COLO829 (cell line): Measurements from ENCODE around the gene TOMM20.
A peak's percentile ranks its signal among the peaks of the same experiment; 100 is the strongest.

ENCODE experiments used
- DNase-seq: peaks from one replicate; pipeline ENCODE4 v3.0.0; 2012; ENCODE audit warnings: low spot score

The TOMM20 gene

GRCh38 chr1:235134171-235134570, 5.5 kb upstream of the TOMM20 start:
- no peak for DNase-seq

GRCh38 chr1:235133086-235133485, 4.4 kb upstream of the TOMM20 start:
- DNase-seq, result no peak

GRCh38 chr1:235131961-235132360, 3.3 kb upstream of the TOMM20 start:
- no peak for DNase-seq

GRCh38 chr1:235130766-235131270, 2.2 kb upstream of the TOMM20 start:
- DNase-seq, result no peak

GRCh38 chr1:235129774-235130570, 1.3 kb upstream of the TOMM20 start:
- peak; percentile 27 for DNase-seq

GRCh38 chr1:235127732-235128455, 743 bp downstream of the TOMM20 start:
- no peak for DNase-seq

GRCh38 chr1:235127203-235127602, 1.4 kb downstream of the TOMM20 start:
- no peak for DNase-seq

GRCh38 chr1:235124665-235125064, 4.0 kb downstream of the TOMM20 start:
- no peak for DNase-seq

GRCh38 chr1:235124111-235124510, 4.5 kb downstream of the TOMM20 start:
- no peak for DNase-seq

GRCh38 chr1:235122348-235122747, 6.3 kb downstream of the TOMM20 start:
- no peak for DNase-seq

- no peak for DNase-seq
Observed at GRCh38 chr1:235113183-235113917, 15.3 kb downstream of the TOMM20 start.

GRCh38 chr1:235112297-235113182, 16.1 kb downstream of the TOMM20 start:
- DNase-seq, result no peak

GRCh38 chr1:235111107-235111506, 17.5 kb downstream of the TOMM20 start:
- no peak for DNase-seq

- no peak for DNase-seq
Observed at GRCh38 chr1:235108876-235109275, 19.8 kb downstream of the TOMM20 start.

GRCh38 chr1:235108185-235108593, 20.4 kb downstream of the TOMM20 start:
- DNase-seq, result no peak

- no peak for DNase-seq
Observed at GRCh38 chr1:235107368-235108184, 21.1 kb downstream of the TOMM20 start.

- no peak for DNase-seq
Observed at GRCh38 chr1:235106457-235106856, 22.2 kb downstream of the TOMM20 start.

- DNase-seq, result peak; percentile 81
Observed at GRCh38 chr1:235105051-235106043, 23.3 kb downstream of the TOMM20 start.

- DNase-seq, result no peak
Observed at GRCh38 chr1:235102993-235103411, 25.6 kb downstream of the TOMM20 start.

GRCh38 chr1:235102259-235102582, 26.4 kb downstream of the TOMM20 start:
- DNase-seq, result no peak
